Measurements from ENCODE around the gene LDLRAD4.

LDLRAD4 gene

GRCh38 chr18:13268158-13269012 lies 49.8 kb downstream of the LDLRAD4 start:
- DNase-seq, result peak; percentile 76

GRCh38 chr18:13269013-13269280 lies 50.4 kb downstream of the LDLRAD4 start:
- DNase-seq, result peak; percentile 55

- peak; percentile 58 for DNase-seq
These were observed 51.0 kb downstream of the LDLRAD4 start for GRCh38 chr18:13269521-13270011.

GRCh38 chr18:13270279-13270855 lies 51.8 kb downstream of the LDLRAD4 start:
- DNase-seq, result no peak

- no peak for DNase-seq
These were observed 52.8 kb downstream of the LDLRAD4 start for GRCh38 chr18:13271302-13271911.

- no peak for DNase-seq
These were observed 53.9 kb downstream of the LDLRAD4 start for GRCh38 chr18:13272416-13272815.

- no peak for DNase-seq
These were observed 55.2 kb downstream of the LDLRAD4 start for GRCh38 chr18:13273800-13274199.

GRCh38 chr18:13275075-13275474 lies 56.5 kb downstream of the LDLRAD4 start:
- DNase-seq, result no peak

GRCh38 chr18:13276530-13277520 lies 58.3 kb downstream of the LDLRAD4 start:
- DNase-seq, result no peak

GRCh38 chr18:13278062-13278630 lies 59.6 kb downstream of the LDLRAD4 start:
- no peak for DNase-seq

GRCh38 chr18:13279181-13280069 lies 60.9 kb downstream of the LDLRAD4 start:
- DNase-seq, result no peak

- peak; percentile 39 for DNase-seq
These were observed 61.7 kb downstream of the LDLRAD4 start for GRCh38 chr18:13280070-13280795.

- DNase-seq, result no peak
These were observed 62.8 kb downstream of the LDLRAD4 start for GRCh38 chr18:13281406-13281805.

- no peak for DNase-seq
These were observed 65.2 kb downstream of the LDLRAD4 start for GRCh38 chr18:13283746-13284145.

- no peak for DNase-seq
These were observed 65.9 kb downstream of the LDLRAD4 start for GRCh38 chr18:13284330-13285027.

- no peak for DNase-seq
These were observed 67.3 kb downstream of the LDLRAD4 start for GRCh38 chr18:13285874-13286273.

GRCh38 chr18:13286456-13287125 lies 68.0 kb downstream of the LDLRAD4 start:
- no peak for DNase-seq

GRCh38 chr18:13287372-13287771 lies 68.8 kb downstream of the LDLRAD4 start:
- DNase-seq, result no peak

- DNase-seq, result no peak
These were observed 70.1 kb downstream of the LDLRAD4 start for GRCh38 chr18:13288509-13289133.
